IPS DF 6.9 (cell line): ENCODE results near the gene SEPTIN1.

Experiments used
- DNase-seq: peaks from one replicate; pipeline ENCODE4 v3.0.0-alpha.2; 2013; ENCODE audit warnings: low read depth, low spot score
- H3K27ac ChIP-seq: one replicate; pipeline ENCODE4 v1.5.1; 2013; ENCODE audit warnings: low read length, control low read depth
- H3K27me3 ChIP-seq: 2 replicates; pipeline ENCODE4 v1.6.1; 2013; ENCODE audit warnings: mild to moderate bottlenecking, low read length; ENCODE audit not compliant: control insufficient read depth, insufficient read depth
- H3K36me3 ChIP-seq: 2 replicates; pipeline ENCODE4 v1.6.1; 2013; ENCODE audit warnings: low read length; ENCODE audit not compliant: control insufficient read depth, insufficient read depth
- H3K4me1 ChIP-seq: 2 replicates; pipeline ENCODE4 v1.6.1; 2013; ENCODE audit warnings: low read length; ENCODE audit not compliant: control insufficient read depth, insufficient read depth
- H3K4me3 ChIP-seq: 2 replicates; pipeline ENCODE4 v1.5.1; 2013; ENCODE audit warnings: mild to moderate bottlenecking, low read length
- H3K9me3 ChIP-seq: 2 replicates; pipeline ENCODE4 v1.6.1; 2013; ENCODE audit warnings: low read length, inconsistent platforms; ENCODE audit not compliant: control insufficient read depth, insufficient read depth
- WGBS: extraction: QIAGEN DNeasy Blood & Tissue Kit; methylation state at CpG from one replicate; pipeline ENCODE4 v1.1.7; 2013; ENCODE audit warnings: mixed read lengths, missing lambda C conversion rate; ENCODE audit not compliant: insufficient read length, insufficient coverage; 5-methylcytosine and 5-hydroxymethylcytosine counted together

SEPTIN1 gene

DNA sequence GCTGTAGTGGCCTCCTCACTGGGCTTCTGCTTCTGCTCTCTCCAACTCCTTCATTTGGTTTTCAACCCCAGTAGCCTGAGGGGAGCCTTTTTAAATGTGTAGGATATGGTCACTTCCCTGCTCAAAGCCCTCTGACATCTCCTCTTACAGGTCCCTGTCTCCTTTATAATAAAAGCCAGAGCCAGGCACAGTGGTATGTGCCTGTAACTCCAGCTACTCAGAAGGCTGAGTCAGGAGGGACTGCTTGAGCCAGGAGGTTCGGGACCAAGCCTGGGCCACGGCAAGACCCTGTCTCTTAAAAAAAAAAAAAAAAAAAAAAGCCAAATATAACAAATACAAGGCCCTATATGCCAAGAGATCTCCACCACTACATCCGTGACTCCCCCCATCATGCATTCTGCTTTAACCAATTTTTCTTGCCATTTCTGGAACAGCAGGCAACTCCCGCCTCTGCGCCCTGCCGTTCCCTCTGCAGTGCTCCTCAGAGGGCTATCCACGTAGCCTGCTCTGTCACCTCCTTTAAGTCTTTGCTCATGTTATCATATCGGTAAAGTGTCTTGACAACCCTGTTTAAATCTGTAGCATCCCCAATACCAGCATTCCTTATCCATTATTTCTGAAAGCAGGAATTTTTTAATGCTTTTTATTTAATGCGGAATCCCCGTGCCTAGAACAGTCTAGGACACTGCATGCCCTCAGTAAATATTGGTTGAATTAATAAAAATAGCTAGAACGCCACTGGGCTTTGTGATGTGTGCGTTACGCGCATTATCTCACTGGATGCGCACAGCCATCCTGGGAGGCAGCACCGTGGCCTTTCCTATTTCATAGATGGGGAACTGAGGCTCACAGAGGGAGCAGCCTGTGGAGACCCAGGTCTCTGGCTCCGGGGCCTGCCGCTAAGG is 34.5 kb upstream of the SEPTIN1 start:
- peaks cover 5% of the 10 kb centered on the region; the same call in 1 of the 2 replicates for H3K36me3 ChIP-seq
- DNase-seq = no peak
- no peaks in the 10 kb centered on the region for H3K4me1 ChIP-seq

DNA sequence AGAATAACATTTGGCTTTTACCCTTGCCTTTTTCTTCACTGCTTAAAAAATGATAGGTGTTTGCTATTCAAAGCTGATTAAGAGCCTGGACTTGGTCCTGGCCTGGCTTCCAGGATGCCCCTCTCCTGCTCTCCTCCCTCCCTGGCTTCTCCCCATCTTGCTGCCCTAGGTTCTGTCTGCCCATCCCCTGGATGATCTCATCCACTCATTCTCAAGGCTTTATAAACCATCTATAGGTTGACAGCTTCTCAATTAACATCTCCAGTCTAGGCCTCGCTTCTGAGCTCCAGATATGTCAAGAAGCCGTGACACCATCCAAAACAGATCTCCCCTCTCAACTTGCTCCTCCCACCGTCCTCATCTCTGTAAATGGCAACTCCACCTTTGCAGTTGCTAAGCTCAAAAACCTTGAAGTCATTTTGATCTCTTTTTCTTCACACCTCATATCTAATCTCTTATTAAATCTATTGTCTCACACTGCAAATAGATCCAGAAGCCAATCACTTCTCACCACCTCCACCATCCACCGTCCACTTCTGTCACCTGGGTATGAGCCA is 33.8 kb upstream of the SEPTIN1 start:
- Histone ChIP-seq H3K4me3 (no peak overlapping the region), H3K36me3 (peaks cover 11% of the 10 kb centered on the region; the same call in 1 of the 2 replicates), H3K27me3 (no peaks in the 10 kb centered on the region), H3K9me3 (no peaks in the 10 kb centered on the region), H3K4me1 (no peaks in the 10 kb centered on the region), H3K27ac (no peak overlapping the region)
- DNase-seq = no peak
- 100% methylated on average over 1 of the region's 4 CpGs for WGBS

More for the DNA sequence above, 34.5 kb upstream of the SEPTIN1 start:
- WGBS = no CpG with 5 or more reads among the region's 18 CpGs
- no peak overlapping the region for H3K27ac ChIP-seq
- H3K9me3 ChIP-seq = no peaks in the 10 kb centered on the region
- H3K4me3 ChIP-seq = peak overlapping the region; percentile 49; the same call in 1 of the 2 replicates
- no peaks in the 10 kb centered on the region for H3K27me3 ChIP-seq

DNA sequence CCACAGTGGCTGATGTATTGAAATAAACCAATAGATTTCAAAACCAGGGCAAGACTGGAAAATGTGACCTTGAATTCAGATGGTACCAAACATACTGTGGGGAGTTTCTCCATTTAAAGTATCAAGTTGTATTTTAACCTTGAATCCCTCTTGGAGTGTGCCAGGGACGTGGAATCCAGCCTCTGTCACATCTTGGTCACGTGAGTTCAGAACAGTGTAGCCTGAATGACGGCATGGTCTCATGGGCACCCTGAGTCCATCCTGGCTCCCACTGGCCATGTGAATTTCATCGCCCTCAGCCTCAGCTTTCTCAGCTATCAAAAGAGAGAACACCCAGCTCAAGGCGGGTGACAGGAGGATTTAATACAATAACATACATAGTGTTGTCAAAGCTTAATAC is 31.8 kb upstream of the SEPTIN1 start:
- Histone ChIP-seq H3K9me3 (no peaks in the 10 kb centered on the region), H3K27ac (no peak overlapping the region), H3K27me3 (no peaks in the 10 kb centered on the region), H3K4me1 (0 out of 2 replicates have a peak, but pooled peaks cover 1% of the 10 kb centered on the region), H3K36me3 (peaks cover 9% of the 10 kb centered on the region; the same call in 1 of the 2 replicates), H3K4me3 (no peak overlapping the region)
- WGBS = no CpG with 5 or more reads among the region's 5 CpGs
- DNase-seq = no peak

DNA sequence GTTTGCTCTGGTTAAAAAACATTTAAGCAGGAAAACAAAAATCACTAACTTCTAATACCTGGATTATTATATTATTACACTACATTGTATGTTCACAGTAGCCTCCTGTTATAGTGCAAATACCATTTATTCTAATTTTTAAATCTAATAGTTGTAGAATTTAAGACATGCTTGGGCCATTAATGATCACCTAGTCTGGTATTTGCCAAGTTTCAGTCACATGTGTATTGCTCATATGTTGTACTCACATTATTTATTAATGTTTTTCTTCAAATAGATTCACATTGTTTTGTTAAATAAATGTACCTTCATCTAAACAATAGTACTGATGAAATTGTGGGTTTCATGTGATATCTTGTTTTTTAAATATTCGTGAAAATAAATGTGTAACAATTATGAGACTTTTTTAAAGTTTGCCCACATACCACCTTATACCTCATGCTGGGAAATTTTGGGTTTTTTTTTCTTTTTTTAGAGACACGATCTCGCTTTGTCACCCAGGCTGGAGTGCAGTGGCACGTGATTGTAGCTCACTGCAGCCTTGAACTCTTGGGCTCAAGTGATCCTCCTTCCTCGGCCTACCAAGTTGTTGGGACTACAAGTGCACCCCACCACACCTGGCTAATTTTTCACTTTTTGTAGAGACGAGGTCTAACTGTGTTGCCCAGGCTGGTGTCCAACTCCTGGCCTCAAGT is 30.9 kb upstream of the SEPTIN1 start:
- no peak overlapping the region for H3K27ac ChIP-seq
- H3K9me3 ChIP-seq = no peaks in the 10 kb centered on the region
- H3K4me1 ChIP-seq = 0 out of 2 replicates have a peak, but pooled peaks cover 1% of the 10 kb centered on the region
- DNase-seq = no peak
- no peaks in the 10 kb centered on the region for H3K27me3 ChIP-seq
- no CpG with 5 or more reads among the region's 6 CpGs for whole genome bisulfite sequencing
- H3K4me3 ChIP-seq = no peak overlapping the region
- H3K36me3 ChIP-seq = peaks cover 9% of the 10 kb centered on the region; the same call in 1 of the 2 replicates

DNA sequence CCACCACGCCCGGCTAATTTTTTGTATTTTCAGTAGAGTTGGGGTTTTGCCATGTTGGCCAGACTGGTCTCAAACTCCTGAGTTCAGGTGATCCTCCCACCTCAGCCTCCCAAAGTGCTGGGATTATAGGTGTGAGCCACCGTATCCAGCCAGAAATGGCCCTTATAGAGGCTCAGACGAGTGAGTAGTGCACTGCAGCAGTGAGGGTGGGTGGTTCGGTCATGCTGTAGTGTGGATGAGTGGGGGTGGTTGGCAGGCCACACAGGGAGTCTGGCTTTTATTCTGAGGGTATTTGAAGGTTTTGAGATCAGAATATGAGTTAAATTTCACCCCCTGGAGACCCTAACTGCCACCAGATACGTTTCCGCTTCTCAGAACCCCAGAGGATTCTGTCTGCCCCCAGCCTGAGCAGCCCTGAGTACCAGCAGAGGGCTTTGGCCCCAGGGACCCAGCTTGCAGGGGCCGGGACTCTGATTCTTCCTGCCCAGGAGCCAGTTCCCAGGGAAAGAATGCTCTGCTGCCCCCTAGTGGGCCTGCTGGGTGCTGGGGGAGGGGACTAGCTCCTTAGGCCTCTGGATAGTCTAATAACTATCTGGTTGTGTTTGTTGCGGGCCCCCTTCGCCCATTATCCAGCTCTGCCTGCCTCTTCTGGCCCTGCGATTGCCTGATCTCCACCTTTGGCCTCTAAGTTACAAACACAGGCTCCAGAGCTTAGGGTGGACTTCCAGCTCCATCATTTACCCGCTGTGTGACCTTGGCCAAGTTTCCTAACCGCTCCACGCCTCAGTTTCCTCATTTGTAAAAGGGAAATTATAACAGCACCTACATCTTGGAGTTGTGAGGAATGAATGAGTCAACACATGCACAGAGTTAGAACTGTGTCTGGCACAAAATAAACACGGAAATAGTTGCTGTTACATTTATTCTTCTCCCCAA is 27.0 kb upstream of the SEPTIN1 start:
- DNase-seq = no peak
- no CpG with 5 or more reads among the region's 15 CpGs for WGBS
- no peaks in the 10 kb centered on the region for H3K27me3 ChIP-seq
- no peak overlapping the region for H3K4me3 ChIP-seq
- H3K27ac ChIP-seq = no peak overlapping the region
- no peaks in the 10 kb centered on the region for H3K9me3 ChIP-seq
- H3K36me3 ChIP-seq = peaks cover 9% of the 10 kb centered on the region; the same call in 1 of the 2 replicates
- H3K4me1 ChIP-seq = 0 out of 2 replicates have a peak, but pooled peaks cover 5% of the 10 kb centered on the region

DNA sequence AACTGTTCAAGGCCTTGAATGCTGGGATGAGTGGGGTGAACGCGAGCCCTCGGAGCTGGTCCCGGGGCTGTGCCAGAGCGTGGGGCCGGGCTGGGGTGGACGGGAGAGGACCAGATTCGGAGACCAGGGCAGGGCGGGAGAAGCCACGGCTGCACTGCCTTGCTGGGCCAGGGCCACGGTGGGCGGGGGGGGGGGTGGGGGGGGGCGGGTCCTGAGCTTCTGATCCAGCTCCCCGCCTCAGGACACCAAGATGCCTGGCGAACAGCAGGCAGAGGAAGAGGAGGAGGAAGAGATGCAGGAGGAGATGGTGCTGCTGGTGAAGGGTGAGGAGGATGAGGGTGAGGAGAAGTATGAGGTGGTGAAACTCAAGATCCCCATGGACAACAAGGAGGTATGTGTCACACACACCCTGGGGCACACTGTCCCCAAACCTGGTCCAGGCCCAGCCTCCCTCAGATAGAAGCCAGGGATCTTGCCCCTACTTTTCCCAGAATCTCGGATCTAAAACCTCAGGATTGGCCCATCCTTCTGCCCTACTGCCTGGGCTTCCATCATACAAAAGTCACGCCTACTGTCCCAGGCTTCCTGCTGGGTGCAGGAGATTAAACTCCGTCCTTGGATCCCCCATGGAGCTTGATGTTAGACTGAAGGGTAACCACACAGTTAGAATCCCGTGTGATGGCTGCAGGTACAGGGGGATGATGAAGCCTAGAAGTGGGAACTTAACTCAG is 25.6 kb upstream of the SEPTIN1 start:
- peak overlapping the region; percentile 76 for H3K4me3 ChIP-seq
- no peak for DNase-seq
- no peaks in the 10 kb centered on the region for H3K27me3 ChIP-seq
- 0 out of 2 replicates have a peak, but pooled peaks cover 5% of the 10 kb centered on the region for H3K4me1 ChIP-seq
- WGBS = no CpG with 5 or more reads among the region's 19 CpGs
- H3K9me3 ChIP-seq = no peaks in the 10 kb centered on the region
- H3K36me3 ChIP-seq = peaks cover 7% of the 10 kb centered on the region; the same call in 1 of the 2 replicates
- no peak overlapping the region for H3K27ac ChIP-seq

DNA sequence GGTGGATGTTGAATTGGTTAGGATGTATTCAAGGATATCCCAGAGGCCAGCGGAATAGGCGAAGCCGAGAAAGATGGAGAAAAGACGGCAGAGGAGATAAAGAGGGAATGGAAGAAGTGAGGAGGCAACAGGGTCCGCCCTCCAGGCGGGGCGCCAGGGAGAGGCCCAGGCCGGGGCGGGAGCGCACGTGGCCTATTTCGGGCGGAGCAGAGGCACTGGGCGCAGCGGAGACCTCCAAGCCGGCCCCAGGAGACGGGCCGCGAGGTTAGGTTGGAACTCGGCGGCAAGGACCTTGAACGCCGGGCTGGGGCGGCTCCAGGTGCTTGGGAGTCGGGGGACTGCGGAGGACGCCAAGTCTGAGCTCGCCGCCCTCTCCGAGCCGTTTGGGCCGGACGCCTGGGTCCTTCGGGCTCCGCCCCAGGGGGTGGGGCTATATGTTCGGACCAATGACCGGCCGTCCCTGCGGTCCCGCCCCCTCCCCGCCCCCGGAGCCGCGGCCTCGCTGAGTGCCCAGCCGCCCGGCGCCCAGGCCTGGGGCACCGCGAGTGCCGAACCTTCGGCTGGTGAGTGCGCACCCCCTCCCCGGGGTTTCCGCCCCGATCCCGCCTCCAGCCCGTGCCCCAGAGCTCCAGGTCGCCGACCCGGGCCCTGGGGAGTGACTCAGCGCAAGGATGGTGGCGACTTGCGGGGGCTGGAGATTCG is 24.9 kb upstream of the SEPTIN1 start, which contains the start of gene ZNF771:
Gene ZNF771 (plus strand): TSS at position 505 of the 702 bp plus-strand sequence. CDS start 448 bp downstream, outside the sequence.
- no CpG with 5 or more reads among the region's 65 CpGs for WGBS
- peaks cover 7% of the 10 kb centered on the region; the same call in 1 of the 2 replicates for H3K36me3 ChIP-seq
- H3K4me3 ChIP-seq = peak within 1 kb of the TSS; percentile 76
- no peaks in the 10 kb centered on the region for H3K27me3 ChIP-seq
- no peak within 1 kb of the TSS for H3K27ac ChIP-seq
- H3K4me1 ChIP-seq = 0 out of 2 replicates have a peak, but pooled peaks cover 5% of the 10 kb centered on the region
- no peaks in the 10 kb centered on the region for H3K9me3 ChIP-seq
- no peak for DNase-seq

DNA sequence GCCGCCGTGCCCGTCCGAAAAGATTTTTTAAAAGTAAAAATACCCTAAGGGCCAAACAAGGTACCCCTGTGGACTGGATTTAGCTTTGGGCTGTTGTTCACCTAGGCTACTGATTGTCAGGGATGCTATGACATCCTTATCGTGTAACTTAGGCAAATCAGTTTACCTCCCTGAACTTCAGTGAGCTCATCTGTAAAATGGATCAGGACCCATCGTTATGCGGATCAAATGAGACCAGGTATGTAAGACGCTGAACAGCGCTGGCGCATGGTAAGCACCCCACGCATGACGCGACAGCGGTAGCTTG is 24.4 kb upstream of the SEPTIN1 start:
- H3K4me1 ChIP-seq = 0 out of 2 replicates have a peak, but pooled peaks cover 5% of the 10 kb centered on the region
- H3K9me3 ChIP-seq = no peaks in the 10 kb centered on the region
- peaks cover 5% of the 10 kb centered on the region; the same call in 1 of the 2 replicates for H3K36me3 ChIP-seq
- no peak overlapping the region for H3K27ac ChIP-seq
- WGBS = no CpG with 5 or more reads among the region's 14 CpGs
- peak overlapping the region; percentile 76; the same call in 1 of the 2 replicates for H3K4me3 ChIP-seq
- H3K27me3 ChIP-seq = no peaks in the 10 kb centered on the region
- no peak for DNase-seq
